Brain microvascular endothelial cell (primary cell): ENCODE results near the gene SCNN1B.

Source experiments
- DNase-seq: peaks from one replicate; pipeline ENCODE4 v3.0.0-alpha.2; 2020
- H3K27ac ChIP-seq: fragments of 250-450 bp; sonication (Bioruptor Pico); 2 replicates; pipeline ENCODE4 v1.5.1; 2020; ENCODE audit warnings: mild to moderate bottlenecking, moderate library complexity
- H3K27me3 ChIP-seq: fragments of 250-450 bp; sonication (Bioruptor Pico); replicated peaks from 2 replicates; pipeline ENCODE4 v1.5.1; 2020; ENCODE audit warnings: mild to moderate bottlenecking
- H3K36me3 ChIP-seq: fragments of 250-450 bp; sonication (Bioruptor Pico); replicated peaks from 2 replicates; pipeline ENCODE4 v1.5.1; 2020; ENCODE audit warnings: mild to moderate bottlenecking
- H3K4me3 ChIP-seq: 2 replicates; pipeline ENCODE4 v1.5.1; 2011; ENCODE audit warnings: low read depth, mild to moderate bottlenecking, control low read depth, low read length, moderate library complexity
- CTCF ChIP-seq: IDR thresholded peaks from 2 replicates; pipeline ENCODE4 v1.5.1; 2011; ENCODE audit warnings: low read depth, mild to moderate bottlenecking, moderate library complexity, low read length, control low read depth, inconsistent platforms; ENCODE audit errors: missing control alignments
- in situ Hi-C: cut with HindIII; loops from 2 replicates; pipeline ENCODE4 v1.10.0; 2017; ENCODE audit warnings: low sequenced_read_pairs, low pct_ligation_motif_present

SCNN1B gene

GRCh38 chr16:23343643-23344612 lies 41.8 kb downstream of the SCNN1B start:
- Histone ChIP-seq H3K4me3 (no peak overlapping the region), H3K27me3 (no peaks in the 10 kb centered on the region), H3K27ac (no peak overlapping the region), H3K36me3 (no peaks in the 10 kb centered on the region)
- in situ Hi-C loops: no loop called here
- no peak for TF ChIP-seq CTCF
- DNase-seq: no peak

- no peak for DNase-seq
- in situ Hi-C loops: no loop called here
Measured at GRCh38 chr16:23345237-23345636, 43.1 kb downstream of the SCNN1B start.

GRCh38 chr16:23348579-23349469 lies 46.7 kb downstream of the SCNN1B start:
- no peaks in the 10 kb centered on the region for H3K36me3 ChIP-seq
- DNase-seq: no peak
- H3K4me3 ChIP-seq: no peak overlapping the region
- H3K27ac ChIP-seq: no peak overlapping the region
- H3K27me3 ChIP-seq: no peaks in the 10 kb centered on the region
- TF ChIP-seq CTCF: peak; percentile 40
- in situ Hi-C loops: no loop called here

More at GRCh38 chr16:23345237-23345636, 43.1 kb downstream of the SCNN1B start:
- Histone ChIP-seq H3K27ac (no peak overlapping the region), H3K36me3 (no peaks in the 10 kb centered on the region), H3K4me3 (no peak overlapping the region), H3K27me3 (no peaks in the 10 kb centered on the region)
- TF ChIP-seq CTCF: no peak

GRCh38 chr16:23351360-23351759 lies 49.3 kb downstream of the SCNN1B start:
- no peak for DNase-seq
- H3K27ac ChIP-seq: no peak overlapping the region
- in situ Hi-C loops: no loop called here
- TF ChIP-seq CTCF: no peak
- H3K36me3 ChIP-seq: no peaks in the 10 kb centered on the region
- H3K27me3 ChIP-seq: no peaks in the 10 kb centered on the region
- no peak overlapping the region for H3K4me3 ChIP-seq

- in situ Hi-C loops: no loop called here
Measured at GRCh38 chr16:23353440-23353839, 51.3 kb downstream of the SCNN1B start.

More at GRCh38 chr16:23353440-23353839, 51.3 kb downstream of the SCNN1B start:
- Histone ChIP-seq H3K4me3 (no peak overlapping the region), H3K36me3 (no peaks in the 10 kb centered on the region), H3K27ac (no peak overlapping the region), H3K27me3 (no peaks in the 10 kb centered on the region)
- no peak for TF ChIP-seq CTCF
- DNase-seq: no peak
